SK-N-SH treated with all-trans-retinoic acid at 6 μM for 48 hours (cell line): ENCODE results near the gene RAMP1.

Experiments
- ATAC-seq: fragments of 200-7000 bp; cut with Tn5 transposase; 3 replicates; pipeline ENCODE4 v1.9.1; 2020; ENCODE audit warnings: mild to moderate bottlenecking, moderate library complexity
- BACH2 ChIP-seq: fragments of 250-450 bp; sonication (Bioruptor Pico); IDR thresholded peaks from 2 replicates; pipeline ENCODE4 v1.9.0; 2021; ENCODE audit warnings: mild to moderate bottlenecking, borderline replicate concordance
- CSDC2 ChIP-seq: fragments of 250-450 bp; sonication (Bioruptor Pico); IDR thresholded peaks from 2 replicates; pipeline ENCODE4 v1.5.0; 2020; ENCODE audit warnings: mild to moderate bottlenecking, moderate library complexity
- ESRRG ChIP-seq: fragments of 250-450 bp; sonication (Bioruptor Pico); IDR thresholded peaks from 2 replicates; pipeline ENCODE4 v1.6.1; 2021; ENCODE audit warnings: mild to moderate bottlenecking
- ISL1 ChIP-seq: fragments of 250-450 bp; sonication (Bioruptor Pico); IDR thresholded peaks from 2 replicates; pipeline ENCODE4 v2.1.2; 2022; ENCODE audit warnings: mild to moderate bottlenecking, moderate library complexity
- OSR1 ChIP-seq: fragments of 250-450 bp; sonication (Bioruptor Pico); IDR thresholded peaks from 2 replicates; pipeline ENCODE4 v1.8.0; 2022; ENCODE audit warnings: moderate library complexity, mild to moderate bottlenecking, inconsistent platforms
- PPARA ChIP-seq: fragments of 250-450 bp; sonication (Bioruptor Pico); IDR thresholded peaks from 2 replicates; pipeline ENCODE4 v1.5.0; 2020; ENCODE audit warnings: mild to moderate bottlenecking, borderline replicate concordance
- RARB ChIP-seq: fragments of 250-450 bp; sonication (Bioruptor Pico); IDR thresholded peaks from 2 replicates; pipeline ENCODE4 v1.8.0; 2021; ENCODE audit warnings: mild to moderate bottlenecking, moderate library complexity
- SNAI2 ChIP-seq: fragments of 250-450 bp; sonication (Bioruptor Pico); IDR thresholded peaks from 2 replicates; pipeline ENCODE4 v1.5.0; 2020; ENCODE audit warnings: mild to moderate bottlenecking, moderate library complexity
- TCF4 ChIP-seq: fragments of 250-450 bp; sonication (Bioruptor Pico); IDR thresholded peaks from 2 replicates; pipeline ENCODE4 v1.8.0; 2021; ENCODE audit warnings: mild to moderate bottlenecking, moderate library complexity, borderline replicate concordance
- TOX ChIP-seq: fragments of 250-450 bp; sonication (Bioruptor Pico); IDR thresholded peaks from 2 replicates; pipeline ENCODE4 v1.8.0; 2021; ENCODE audit warnings: mild to moderate bottlenecking, moderate library complexity, borderline replicate concordance
- ZFP3 ChIP-seq: fragments of 250-450 bp; sonication (Bioruptor Pico); IDR thresholded peaks from 2 replicates; pipeline ENCODE4 v1.5.0; 2020; ENCODE audit warnings: mild to moderate bottlenecking, moderate library complexity
- ZFP30 ChIP-seq: fragments of 450-650 bp; formaldehyde crosslinking; IDR thresholded peaks from 2 replicates; pipeline ENCODE4 v1.5.0; 2022; ENCODE audit warnings: mild to moderate bottlenecking, moderate library complexity
- ZNF565 ChIP-seq: fragments of 450-650 bp; formaldehyde crosslinking; conservative IDR thresholded peaks from 2 replicates; pipeline ENCODE4 v1.5.0; 2020; ENCODE audit warnings: low read depth, mild to moderate bottlenecking, moderate library complexity
- ZNF70 ChIP-seq: fragments of 450-650 bp; formaldehyde crosslinking; IDR thresholded peaks from 2 replicates; pipeline ENCODE4 v1.5.0; 2020; ENCODE audit warnings: mild to moderate bottlenecking, moderate library complexity
- ZNF8 ChIP-seq: fragments of 450-650 bp; formaldehyde crosslinking; IDR thresholded peaks from 2 replicates; pipeline ENCODE4 v1.5.0; 2020; ENCODE audit warnings: mild to moderate bottlenecking, moderate library complexity
- TF ChIP-seq, protein P1 (sequence below): fragments of 250-450 bp; sonication (Bioruptor Pico); IDR thresholded peaks from 2 replicates; pipeline ENCODE4 v1.8.0; 2020; ENCODE audit warnings: mild to moderate bottlenecking, moderate library complexity, borderline replicate concordance
- TF ChIP-seq, protein P2 (sequence below): fragments of 250-450 bp; sonication (Bioruptor Pico); IDR thresholded peaks from 2 replicates; pipeline ENCODE4 v1.5.0; 2020; ENCODE audit warnings: mild to moderate bottlenecking, moderate library complexity
- TF ChIP-seq, protein P3 (sequence below): fragments of 250-450 bp; sonication (Bioruptor Pico); IDR thresholded peaks from 2 replicates; pipeline ENCODE4 v1.5.1; 2020; ENCODE audit warnings: low read depth, mild to moderate bottlenecking, moderate library complexity
- TF ChIP-seq, protein P4 (sequence below): fragments of 250-450 bp; sonication (Bioruptor Pico); IDR thresholded peaks from 2 replicates; pipeline ENCODE4 v1.8.0; 2021; ENCODE audit warnings: low read depth, mild to moderate bottlenecking, moderate library complexity, borderline replicate concordance
- TF ChIP-seq, protein P5 (sequence below): fragments of 250-450 bp; sonication (Bioruptor Pico); IDR thresholded peaks from 2 replicates; pipeline ENCODE4 v1.5.1; 2021; ENCODE audit warnings: mild to moderate bottlenecking, moderate library complexity

Gene RAMP1

DNA sequence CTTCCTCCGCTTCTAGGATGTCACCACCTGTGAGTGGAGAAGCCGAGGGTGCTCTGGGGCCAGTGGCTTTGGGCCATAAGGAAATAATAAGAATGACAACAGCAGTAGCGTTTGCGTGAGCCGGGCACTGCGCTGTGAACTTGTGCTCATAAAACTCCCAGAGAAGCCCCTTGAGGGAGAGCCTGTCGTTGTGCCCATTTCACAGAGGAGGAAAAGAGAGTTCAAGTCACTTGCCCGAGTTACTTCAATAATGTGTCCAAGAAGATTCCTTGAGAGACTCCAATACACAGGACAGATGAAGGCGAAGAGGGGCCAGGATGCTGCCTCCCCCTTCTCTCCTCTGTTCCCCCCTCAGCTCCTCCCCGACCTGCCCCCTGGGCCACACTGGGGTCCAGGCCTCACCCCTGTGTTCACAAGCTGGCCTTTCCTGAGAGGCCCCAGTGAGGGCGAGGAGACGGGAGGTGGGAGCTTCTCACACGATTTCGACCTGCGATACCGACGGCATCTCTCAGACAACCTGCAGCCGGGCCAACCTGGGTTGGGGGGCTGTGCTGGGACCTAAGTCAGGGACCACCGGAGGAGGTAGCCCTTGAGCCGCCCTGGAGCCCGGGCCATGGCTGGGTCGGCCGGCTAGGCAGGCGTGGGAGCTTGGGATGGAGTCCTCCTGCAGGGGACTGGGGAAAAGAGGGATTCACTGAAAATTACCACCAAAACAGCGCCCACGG, 53.9 kb downstream of the RAMP1 start:
- ATAC-seq = no peak
- TF ChIP-seq OSR1 (CRISPR knock-in tag) (no peak), ZFP30 (CRISPR knock-in tag) (no peak), ZNF70 (no peak), ESRRG (CRISPR knock-in tag) (no peak), BACH2 (CRISPR knock-in tag) (no peak), ZNF8 (CRISPR knock-in tag) (no peak), TOX (CRISPR knock-in tag) (no peak), CSDC2 (CRISPR knock-in tag) (no peak), RARB (CRISPR knock-in tag) (no peak), TCF4 (CRISPR knock-in tag) (no peak), ISL1 (CRISPR knock-in tag) (no peak)
- TF ChIP-seq, protein P1, sequence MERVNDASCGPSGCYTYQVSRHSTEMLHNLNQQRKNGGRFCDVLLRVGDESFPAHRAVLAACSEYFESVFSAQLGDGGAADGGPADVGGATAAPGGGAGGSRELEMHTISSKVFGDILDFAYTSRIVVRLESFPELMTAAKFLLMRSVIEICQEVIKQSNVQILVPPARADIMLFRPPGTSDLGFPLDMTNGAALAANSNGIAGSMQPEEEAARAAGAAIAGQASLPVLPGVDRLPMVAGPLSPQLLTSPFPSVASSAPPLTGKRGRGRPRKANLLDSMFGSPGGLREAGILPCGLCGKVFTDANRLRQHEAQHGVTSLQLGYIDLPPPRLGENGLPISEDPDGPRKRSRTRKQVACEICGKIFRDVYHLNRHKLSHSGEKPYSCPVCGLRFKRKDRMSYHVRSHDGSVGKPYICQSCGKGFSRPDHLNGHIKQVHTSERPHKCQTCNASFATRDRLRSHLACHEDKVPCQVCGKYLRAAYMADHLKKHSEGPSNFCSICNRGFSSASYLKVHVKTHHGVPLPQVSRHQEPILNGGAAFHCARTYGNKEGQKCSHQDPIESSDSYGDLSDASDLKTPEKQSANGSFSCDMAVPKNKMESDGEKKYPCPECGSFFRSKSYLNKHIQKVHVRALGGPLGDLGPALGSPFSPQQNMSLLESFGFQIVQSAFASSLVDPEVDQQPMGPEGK (CRISPR knock-in tag) = no peak
- TF ChIP-seq, protein P2, sequence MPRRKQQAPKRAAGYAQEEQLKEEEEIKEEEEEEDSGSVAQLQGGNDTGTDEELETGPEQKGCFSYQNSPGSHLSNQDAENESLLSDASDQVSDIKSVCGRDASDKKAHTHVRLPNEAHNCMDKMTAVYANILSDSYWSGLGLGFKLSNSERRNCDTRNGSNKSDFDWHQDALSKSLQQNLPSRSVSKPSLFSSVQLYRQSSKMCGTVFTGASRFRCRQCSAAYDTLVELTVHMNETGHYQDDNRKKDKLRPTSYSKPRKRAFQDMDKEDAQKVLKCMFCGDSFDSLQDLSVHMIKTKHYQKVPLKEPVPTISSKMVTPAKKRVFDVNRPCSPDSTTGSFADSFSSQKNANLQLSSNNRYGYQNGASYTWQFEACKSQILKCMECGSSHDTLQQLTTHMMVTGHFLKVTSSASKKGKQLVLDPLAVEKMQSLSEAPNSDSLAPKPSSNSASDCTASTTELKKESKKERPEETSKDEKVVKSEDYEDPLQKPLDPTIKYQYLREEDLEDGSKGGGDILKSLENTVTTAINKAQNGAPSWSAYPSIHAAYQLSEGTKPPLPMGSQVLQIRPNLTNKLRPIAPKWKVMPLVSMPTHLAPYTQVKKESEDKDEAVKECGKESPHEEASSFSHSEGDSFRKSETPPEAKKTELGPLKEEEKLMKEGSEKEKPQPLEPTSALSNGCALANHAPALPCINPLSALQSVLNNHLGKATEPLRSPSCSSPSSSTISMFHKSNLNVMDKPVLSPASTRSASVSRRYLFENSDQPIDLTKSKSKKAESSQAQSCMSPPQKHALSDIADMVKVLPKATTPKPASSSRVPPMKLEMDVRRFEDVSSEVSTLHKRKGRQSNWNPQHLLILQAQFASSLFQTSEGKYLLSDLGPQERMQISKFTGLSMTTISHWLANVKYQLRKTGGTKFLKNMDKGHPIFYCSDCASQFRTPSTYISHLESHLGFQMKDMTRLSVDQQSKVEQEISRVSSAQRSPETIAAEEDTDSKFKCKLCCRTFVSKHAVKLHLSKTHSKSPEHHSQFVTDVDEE (CRISPR knock-in tag) = no peak
- TF ChIP-seq, protein P3, sequence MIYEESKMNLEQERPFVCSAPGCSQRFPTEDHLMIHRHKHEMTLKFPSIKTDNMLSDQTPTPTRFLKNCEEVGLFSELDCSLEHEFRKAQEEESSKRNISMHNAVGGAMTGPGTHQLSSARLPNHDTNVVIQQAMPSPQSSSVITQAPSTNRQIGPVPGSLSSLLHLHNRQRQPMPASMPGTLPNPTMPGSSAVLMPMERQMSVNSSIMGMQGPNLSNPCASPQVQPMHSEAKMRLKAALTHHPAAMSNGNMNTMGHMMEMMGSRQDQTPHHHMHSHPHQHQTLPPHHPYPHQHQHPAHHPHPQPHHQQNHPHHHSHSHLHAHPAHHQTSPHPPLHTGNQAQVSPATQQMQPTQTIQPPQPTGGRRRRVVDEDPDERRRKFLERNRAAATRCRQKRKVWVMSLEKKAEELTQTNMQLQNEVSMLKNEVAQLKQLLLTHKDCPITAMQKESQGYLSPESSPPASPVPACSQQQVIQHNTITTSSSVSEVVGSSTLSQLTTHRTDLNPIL (CRISPR knock-in tag) = no peak
- TF ChIP-seq, protein P4, sequence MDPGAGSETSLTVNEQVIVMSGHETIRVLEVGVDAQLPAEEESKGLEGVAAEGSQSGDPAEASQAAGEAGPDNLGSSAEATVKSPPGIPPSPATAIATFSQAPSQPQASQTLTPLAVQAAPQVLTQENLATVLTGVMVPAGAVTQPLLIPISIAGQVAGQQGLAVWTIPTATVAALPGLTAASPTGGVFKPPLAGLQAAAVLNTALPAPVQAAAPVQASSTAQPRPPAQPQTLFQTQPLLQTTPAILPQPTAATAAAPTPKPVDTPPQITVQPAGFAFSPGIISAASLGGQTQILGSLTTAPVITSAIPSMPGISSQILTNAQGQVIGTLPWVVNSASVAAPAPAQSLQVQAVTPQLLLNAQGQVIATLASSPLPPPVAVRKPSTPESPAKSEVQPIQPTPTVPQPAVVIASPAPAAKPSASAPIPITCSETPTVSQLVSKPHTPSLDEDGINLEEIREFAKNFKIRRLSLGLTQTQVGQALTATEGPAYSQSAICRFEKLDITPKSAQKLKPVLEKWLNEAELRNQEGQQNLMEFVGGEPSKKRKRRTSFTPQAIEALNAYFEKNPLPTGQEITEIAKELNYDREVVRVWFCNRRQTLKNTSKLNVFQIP (CRISPR knock-in tag) = no peak
- TF ChIP-seq, protein P5, sequence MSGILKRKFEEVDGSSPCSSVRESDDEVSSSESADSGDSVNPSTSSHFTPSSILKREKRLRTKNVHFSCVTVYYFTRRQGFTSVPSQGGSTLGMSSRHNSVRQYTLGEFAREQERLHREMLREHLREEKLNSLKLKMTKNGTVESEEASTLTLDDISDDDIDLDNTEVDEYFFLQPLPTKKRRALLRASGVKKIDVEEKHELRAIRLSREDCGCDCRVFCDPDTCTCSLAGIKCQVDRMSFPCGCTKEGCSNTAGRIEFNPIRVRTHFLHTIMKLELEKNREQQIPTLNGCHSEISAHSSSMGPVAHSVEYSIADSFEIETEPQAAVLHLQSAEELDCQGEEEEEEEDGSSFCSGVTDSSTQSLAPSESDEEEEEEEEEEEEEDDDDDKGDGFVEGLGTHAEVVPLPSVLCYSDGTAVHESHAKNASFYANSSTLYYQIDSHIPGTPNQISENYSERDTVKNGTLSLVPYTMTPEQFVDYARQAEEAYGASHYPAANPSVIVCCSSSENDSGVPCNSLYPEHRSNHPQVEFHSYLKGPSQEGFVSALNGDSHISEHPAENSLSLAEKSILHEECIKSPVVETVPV = no peak
- TF ChIP-seq, all 23 proteins: peak for 0

DNA sequence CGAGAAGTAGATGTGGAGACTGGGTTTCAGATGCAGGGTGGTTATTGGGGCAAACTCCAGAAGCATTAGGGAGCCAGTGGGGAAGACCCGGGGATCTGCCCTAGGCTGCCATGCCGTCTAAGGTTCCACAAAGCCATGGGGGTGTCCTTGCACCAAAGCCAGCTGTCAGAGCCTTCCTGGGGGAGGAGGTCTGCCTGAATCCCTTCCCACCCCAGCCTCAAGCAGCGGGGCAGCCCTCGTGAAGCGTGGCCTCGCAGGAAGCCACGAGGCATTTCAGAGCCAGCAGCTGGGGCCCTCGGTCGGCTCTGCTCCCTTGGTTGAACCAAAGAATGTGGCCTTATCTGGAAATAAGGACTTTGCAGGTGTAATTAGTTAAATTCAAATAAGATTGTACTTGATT, 56.2 kb downstream of the RAMP1 start:
- no peak for ATAC-seq
- TF ChIP-seq OSR1 (CRISPR knock-in tag) (no peak), RARB (CRISPR knock-in tag) (no peak), ZNF565 (CRISPR knock-in tag) (no peak), CSDC2 (CRISPR knock-in tag) (no peak), PPARA (CRISPR knock-in tag) (no peak), SNAI2 (CRISPR knock-in tag) (no peak), ESRRG (CRISPR knock-in tag) (no peak), ISL1 (CRISPR knock-in tag) (no peak), ZFP3 (CRISPR knock-in tag) (no peak)
- TF ChIP-seq, protein P1 (CRISPR knock-in tag) = no peak
